ES-I3 (cell line): ENCODE data around the gene MANEA.
"Not testable (repeated sequence)": the region's sequence is repeated elsewhere in the genome, so short reads cannot be mapped to it uniquely, and the experiment has no call there.

Experiments
- H3K36me3 ChIP-seq: 2 replicates; pipeline ENCODE4 v1.6.1; 2013; ENCODE audit warnings: mild to moderate bottlenecking, low read length, control low read depth, moderate library complexity; ENCODE audit not compliant: insufficient read depth
- H3K4me1 ChIP-seq: 2 replicates; pipeline ENCODE4 v1.6.1; 2013; ENCODE audit warnings: mild to moderate bottlenecking, control low read depth, low read length; ENCODE audit not compliant: insufficient read depth
- H3K9ac ChIP-seq: 2 replicates; pipeline ENCODE4 v1.6.1; 2013; ENCODE audit warnings: low read depth, mild to moderate bottlenecking, low read length, moderate library complexity
- H3K9me3 ChIP-seq: 2 replicates; pipeline ENCODE4 v1.6.1; 2013; ENCODE audit warnings: mild to moderate bottlenecking, low read length, moderate library complexity; ENCODE audit not compliant: control insufficient read depth, insufficient read depth

Gene MANEA

DNA sequence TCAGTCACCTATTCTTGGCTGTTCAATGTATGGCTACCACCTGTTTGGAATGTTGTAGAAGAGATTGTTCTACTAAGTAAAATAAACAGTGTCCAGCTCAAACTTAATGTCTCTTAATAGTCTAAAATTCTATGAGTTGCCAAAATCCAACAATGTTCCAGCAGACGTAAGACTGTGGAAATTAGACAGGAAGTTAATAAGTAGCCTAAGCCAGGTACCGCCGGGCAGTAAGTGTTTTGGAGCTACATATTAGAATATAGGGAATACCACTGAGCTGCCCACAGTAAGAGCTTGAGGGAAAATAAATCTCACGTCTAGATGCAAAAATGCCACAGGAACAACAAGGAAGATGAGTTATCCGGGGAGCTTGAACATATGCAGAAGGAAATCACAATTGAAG, 7.8 kb upstream of the MANEA start:
- H3K9me3 ChIP-seq = no peaks in the 10 kb centered on the region
- no peaks in the 10 kb centered on the region for H3K36me3 ChIP-seq
- peaks cover 5% of the 10 kb centered on the region; the same call in 1 of the 2 replicates for H3K4me1 ChIP-seq
- no peak overlapping the region for H3K9ac ChIP-seq

DNA sequence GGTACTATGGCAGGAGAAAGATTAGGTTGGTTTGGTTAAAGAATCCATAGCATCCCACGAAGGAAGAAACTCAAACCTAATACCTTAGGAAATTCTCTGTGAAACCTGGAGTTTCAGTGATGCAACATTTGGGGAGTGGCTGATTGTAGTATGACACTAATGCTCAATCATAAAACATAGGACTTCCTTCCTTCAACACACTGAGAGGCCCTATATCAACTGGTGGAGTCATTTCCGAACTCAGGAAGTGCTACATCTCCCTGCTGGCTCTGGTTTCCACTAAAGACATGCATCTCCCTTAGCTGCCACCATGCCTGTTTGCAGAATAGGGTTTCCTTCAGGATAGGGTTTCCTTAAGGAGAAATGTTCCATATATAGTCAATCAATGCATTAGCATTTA, 5.2 kb upstream of the MANEA start:
- H3K36me3 ChIP-seq = no peaks in the 10 kb centered on the region
- H3K9me3 ChIP-seq = no peaks in the 10 kb centered on the region
- peaks cover 5% of the 10 kb centered on the region; the same call in 1 of the 2 replicates for H3K4me1 ChIP-seq
- H3K9ac ChIP-seq = no peak overlapping the region

DNA sequence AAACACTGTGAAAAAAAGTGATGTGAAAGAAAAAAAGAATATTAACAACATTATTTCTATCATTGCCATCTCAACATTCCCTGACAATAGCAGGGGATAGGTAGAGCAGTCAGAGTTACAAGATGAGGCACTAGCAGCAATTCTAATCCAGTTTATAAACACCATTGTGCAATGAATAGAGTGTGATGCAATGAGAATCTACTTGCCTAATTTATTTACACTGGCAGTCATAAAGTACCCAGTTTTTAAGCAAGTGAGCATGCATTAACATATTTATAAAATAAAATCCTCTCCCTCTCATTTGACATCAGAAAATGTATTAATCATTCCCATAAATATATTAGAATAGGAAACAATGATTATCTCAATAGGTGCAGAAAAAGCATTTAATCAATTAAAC, 2.5 kb upstream of the MANEA start:
- Histone ChIP-seq H3K9ac (no peak overlapping the region), H3K9me3 (no peaks in the 10 kb centered on the region), H3K36me3 (no peaks in the 10 kb centered on the region), H3K4me1 (peaks cover 10% of the 10 kb centered on the region; the same call in 1 of the 2 replicates)

DNA sequence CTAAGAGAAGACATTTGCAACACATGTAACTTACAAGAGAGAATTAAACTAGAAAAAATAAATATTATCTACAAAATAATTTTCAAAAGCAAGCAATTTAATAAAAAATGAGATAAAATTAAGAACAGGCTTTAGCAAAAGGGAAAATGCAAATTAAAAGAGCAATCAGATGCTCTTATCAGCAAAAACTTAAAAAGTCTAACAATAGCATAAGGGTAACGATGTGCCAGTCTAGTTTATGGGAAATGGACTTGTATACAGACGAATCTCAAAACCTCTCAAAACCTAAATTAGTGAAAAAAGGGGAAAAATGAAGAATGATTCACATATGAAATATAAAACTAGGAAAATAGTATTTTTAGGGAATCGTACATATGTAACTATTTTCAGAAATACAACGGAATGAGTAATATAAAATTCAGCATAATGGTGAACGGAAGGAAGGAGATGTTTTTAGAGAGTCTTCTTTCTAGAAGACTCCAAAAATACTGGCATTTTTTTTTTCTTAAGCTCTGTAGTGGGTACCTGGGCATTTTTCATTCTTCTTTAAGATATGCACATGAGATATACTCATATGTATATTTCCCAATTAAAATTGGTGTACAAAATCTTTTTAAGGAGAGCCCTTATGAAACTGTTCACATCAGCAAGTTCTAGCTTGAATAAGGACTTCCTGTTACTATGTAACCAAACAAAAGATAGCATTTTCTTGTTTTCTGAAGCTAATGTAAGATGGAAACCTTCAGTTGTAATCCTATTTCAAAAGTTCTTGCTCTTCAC, 927 bp upstream of the MANEA start:
- Histone ChIP-seq H3K4me1 (peaks cover 10% of the 10 kb centered on the region; the same call in 1 of the 2 replicates), H3K9ac (peak overlapping the region; percentile 78), H3K9me3 (no peaks in the 10 kb centered on the region), H3K36me3 (no peaks in the 10 kb centered on the region)

DNA sequence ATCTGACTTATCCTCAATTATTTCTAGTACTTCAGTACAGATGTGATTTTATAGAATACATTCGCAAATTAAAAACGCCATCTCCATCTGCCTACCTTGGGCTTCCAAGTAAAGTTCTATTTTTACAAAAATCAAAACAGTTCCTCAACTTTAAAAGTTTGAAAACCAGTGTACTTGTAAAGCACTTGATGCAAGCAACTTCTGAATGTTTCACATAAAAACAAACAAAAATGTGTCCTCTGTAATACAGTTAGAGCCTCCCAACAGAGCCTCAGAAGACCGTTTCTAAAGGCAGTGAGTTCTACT, 384 bp upstream of the MANEA start:
- Histone ChIP-seq H3K4me1 (peaks cover 9% of the 10 kb centered on the region; the same call in 1 of the 2 replicates), H3K36me3 (no peaks in the 10 kb centered on the region), H3K9me3 (no peaks in the 10 kb centered on the region), H3K9ac (peak overlapping the region; percentile 78)

DNA sequence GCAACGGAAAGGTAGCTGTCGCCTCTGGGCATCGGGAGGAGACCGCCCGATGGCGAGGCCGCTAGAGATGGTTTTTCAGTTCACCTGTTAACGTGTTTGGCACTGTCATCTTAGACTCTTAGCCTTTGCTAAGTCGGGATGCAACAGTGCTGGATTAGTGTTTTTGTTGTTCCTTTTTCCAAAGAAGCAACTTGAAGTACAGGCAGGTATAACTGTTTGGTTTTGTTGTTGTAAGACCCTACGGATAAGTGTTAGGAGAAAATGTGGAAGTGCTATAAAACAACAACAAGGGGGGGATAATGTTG, 723 bp downstream of the MANEA start:
- Histone ChIP-seq H3K36me3 (no peaks in the 10 kb centered on the region), H3K9me3 (no peaks in the 10 kb centered on the region), H3K4me1 (0 out of 2 replicates have a peak, but pooled peaks cover 5% of the 10 kb centered on the region), H3K9ac (peak overlapping the region; percentile 96)

DNA sequence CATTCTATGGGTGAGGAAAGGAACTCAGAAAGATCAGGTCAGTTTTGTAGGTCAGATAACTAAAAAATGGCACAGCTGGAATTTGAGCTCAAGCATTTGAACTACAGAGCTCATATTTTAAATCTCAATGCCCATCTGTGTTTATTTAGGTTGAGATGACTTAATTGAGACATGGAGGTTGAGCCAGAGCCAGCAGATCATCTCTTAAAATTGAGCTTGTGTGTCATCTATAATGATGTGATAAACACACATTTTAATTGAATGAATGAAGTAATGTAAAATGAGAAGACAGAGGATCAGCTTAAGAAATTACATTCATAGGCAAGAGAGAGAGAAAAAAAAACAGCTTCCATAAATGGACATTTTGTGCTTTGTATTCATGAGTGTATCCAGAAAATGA, 3.7 kb downstream of the MANEA start:
- H3K4me1 ChIP-seq = 0 out of 2 replicates have a peak, but pooled peaks cover 5% of the 10 kb centered on the region
- no peaks in the 10 kb centered on the region for H3K36me3 ChIP-seq
- H3K9me3 ChIP-seq = peaks cover 3% of the 10 kb centered on the region; the same call in 1 of the 2 replicates
- no peak overlapping the region for H3K9ac ChIP-seq

DNA sequence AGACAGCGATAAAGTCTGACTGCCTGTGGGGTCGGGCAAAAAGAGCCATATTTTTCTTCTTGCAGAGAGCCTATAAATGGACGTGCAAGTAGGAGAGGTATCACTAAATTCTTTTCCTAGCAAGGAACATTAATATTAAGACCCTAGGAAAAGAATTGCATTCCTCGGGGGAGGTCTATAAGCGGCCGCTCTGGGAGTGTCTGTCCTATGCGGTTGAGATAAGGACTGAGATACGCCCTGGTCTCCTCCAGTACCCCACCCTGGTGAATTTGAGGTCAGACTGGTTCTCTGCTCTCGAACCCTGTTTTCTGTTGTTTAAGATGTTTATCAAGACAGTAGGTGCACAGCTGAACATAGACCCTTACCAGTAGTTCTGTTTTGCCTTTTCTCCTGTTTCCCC, 6.9 kb downstream of the MANEA start:
- H3K9ac ChIP-seq, H3K36me3 ChIP-seq, H3K9me3 ChIP-seq, H3K4me1 ChIP-seq: not testable (repeated sequence)

DNA sequence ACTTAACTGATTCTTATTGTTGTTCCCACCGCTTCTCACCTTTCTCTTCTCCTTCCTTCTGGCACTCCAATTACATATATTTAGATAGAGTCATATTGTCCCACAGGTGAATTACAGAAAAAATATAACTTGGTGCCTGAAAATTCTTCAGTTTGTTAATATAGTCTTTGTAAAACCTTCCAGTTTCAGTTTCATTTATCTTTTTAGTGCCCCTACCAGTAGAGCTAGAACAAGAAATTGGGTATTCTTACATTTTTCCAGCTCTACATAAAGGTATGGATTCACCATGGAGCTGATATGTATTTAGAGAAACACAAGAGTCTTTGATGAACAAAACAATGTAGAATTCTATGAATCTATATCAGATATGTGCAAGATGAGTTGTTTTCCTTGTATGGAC, 10.7 kb downstream of the MANEA start:
- Histone ChIP-seq H3K4me1 (no peaks in the 10 kb centered on the region), H3K36me3 (no peaks in the 10 kb centered on the region), H3K9me3 (peaks cover 3% of the 10 kb centered on the region; the same call in 1 of the 2 replicates), H3K9ac (no peak overlapping the region)

DNA sequence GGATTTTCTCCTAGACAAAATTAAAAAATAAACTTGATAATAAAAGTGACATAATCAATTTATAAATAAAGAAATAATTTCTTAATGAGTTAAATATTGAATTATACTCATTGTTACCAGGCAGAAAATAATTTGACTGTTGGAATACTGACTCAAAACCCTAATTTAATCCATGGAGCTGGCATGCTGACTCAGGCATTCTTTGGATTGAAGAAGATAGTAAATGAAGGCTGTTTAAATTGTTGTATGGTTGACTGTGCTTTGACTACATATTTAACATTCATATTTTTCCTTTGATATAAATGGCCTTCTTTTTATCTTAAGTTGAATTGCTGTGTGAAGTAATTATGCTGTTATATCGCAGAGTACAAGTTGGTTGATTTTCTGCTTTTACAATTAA, 11.7 kb downstream of the MANEA start:
- Histone ChIP-seq H3K36me3 (no peaks in the 10 kb centered on the region), H3K4me1 (no peaks in the 10 kb centered on the region), H3K9me3 (peaks cover 3% of the 10 kb centered on the region; the same call in 1 of the 2 replicates), H3K9ac (no peak overlapping the region)

DNA sequence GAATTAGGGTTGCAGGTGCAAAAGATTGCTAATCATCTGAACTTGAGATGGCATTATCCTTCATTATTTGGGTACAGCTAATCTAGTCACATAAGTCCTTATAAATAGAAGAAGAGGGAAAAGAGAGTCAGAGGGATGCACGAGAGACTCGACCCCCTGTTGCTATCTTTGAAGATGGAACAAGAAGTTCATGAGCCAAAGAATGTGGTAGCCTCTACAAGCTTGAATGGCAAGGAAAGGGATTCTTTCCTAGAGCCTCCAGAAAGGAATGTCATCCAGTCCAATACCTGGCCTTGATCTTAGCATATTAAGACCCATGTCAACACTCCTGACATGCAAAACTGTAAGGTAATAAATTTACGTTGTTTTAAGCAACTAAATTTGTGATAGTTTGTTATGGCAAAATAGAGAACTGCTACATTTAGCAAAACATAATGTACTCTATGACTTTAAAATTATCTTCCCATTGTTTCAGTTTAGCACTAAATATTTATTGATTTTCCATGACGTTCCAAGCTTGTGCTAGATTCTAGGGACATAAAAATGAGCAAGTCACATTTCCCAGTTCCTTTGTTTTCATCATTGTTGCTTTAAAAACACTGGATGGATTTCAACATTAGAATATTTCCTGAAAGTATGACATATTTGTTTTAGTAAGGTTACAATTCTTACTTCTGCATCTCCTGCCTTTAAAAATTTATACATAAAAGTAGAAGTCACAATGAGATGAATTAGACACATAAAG, 12.7 kb downstream of the MANEA start:
- Histone ChIP-seq H3K4me1 (no peaks in the 10 kb centered on the region), H3K9ac (no peak overlapping the region), H3K36me3 (no peaks in the 10 kb centered on the region), H3K9me3 (no peaks in the 10 kb centered on the region; the same call in 1 of the 2 replicates)

DNA sequence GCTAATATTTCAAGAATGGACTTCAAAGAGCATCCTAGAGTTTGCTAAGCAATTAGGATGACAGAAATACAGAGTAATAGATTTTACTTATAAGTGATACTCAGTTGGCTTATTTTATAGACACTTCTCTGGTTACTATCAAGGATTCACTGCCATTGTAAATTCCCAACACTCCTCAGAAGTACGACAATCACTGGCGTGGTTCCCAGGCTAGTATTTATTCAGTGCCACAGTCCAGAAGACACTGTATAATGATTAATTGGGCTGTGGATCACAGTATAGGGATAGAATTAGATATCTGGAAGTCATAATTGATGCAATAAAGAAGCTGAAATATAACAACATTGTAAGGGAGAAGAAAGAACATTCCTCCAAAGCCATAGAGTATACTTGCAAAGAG, 15.7 kb downstream of the MANEA start:
- Histone ChIP-seq H3K36me3 (no peaks in the 10 kb centered on the region), H3K4me1 (no peaks in the 10 kb centered on the region), H3K9me3 (no peaks in the 10 kb centered on the region), H3K9ac (no peak overlapping the region)

DNA sequence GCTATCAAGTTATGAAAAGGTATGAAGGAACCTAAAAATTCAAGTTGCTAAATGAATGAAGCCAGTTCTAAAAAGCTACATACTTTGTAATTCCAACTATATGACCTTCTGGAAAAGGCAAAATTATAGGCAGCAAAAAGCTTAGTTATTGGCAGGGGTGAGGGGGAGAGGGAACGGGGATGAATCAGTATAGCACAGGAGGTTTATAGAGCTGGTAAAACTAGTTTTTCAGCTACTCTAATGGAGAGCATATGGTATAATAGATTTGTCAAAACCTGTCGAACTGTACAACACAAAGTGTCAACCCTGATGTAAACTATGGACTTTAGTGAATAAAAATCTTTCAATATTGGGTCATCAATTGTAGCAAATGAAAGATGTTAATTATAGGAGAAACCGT, 18.7 kb downstream of the MANEA start:
- H3K36me3 ChIP-seq = no peaks in the 10 kb centered on the region
- H3K9me3 ChIP-seq = no peaks in the 10 kb centered on the region
- no peak overlapping the region for H3K9ac ChIP-seq
- H3K4me1 ChIP-seq = 0 out of 2 replicates have a peak, but pooled peaks cover 1% of the 10 kb centered on the region

DNA sequence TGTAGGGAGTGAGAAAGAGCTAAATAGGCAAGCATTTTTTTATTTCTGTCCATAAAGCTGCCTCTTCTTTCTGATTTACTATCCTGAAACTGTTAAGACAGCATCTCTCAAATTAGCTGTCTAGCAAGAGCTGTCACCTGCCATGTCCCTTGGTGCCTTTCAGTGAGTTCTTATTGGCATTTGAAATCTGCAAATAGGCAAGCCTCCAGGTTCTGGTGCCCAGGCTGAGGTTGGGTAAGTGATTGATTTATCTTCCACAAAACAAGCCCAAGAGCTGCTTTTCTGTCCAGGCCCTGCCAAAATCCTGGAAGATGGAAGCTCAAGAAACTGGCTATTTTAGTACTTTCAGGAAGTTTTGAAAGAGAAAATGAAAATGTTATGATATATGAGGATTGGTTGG, 22.4 kb downstream of the MANEA start:
- H3K4me1 ChIP-seq = 0 out of 2 replicates have a peak, but pooled peaks cover 2% of the 10 kb centered on the region
- H3K9ac ChIP-seq = no peak overlapping the region
- no peaks in the 10 kb centered on the region for H3K36me3 ChIP-seq
- H3K9me3 ChIP-seq = no peaks in the 10 kb centered on the region

DNA sequence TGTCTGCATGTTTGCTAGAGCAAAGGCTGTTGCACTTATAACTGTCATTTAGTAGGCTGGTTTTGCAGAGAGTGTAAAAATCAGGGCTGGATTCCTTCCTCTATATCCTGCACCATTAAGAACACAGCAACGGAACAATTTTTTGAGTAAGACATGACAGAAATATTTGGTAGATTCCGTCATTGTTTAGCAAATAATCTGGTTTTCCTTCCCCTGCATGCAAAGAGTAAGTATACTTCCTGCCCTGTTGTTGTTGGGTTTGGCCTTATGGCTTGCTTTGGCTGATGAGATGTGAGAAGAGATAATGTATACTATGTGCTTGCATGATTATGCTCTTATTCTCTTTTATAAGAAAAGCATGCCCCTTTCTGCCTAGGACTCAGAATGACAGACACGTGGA, 23.8 kb downstream of the MANEA start:
- Histone ChIP-seq H3K4me1 (0 out of 2 replicates have a peak, but pooled peaks cover 2% of the 10 kb centered on the region), H3K9me3 (no peaks in the 10 kb centered on the region), H3K9ac (no peak overlapping the region), H3K36me3 (no peaks in the 10 kb centered on the region)
